Uterus (tissue), 4 donors: ENCODE results near the gene ZNF716. TPM values are rescaled to one million over a fixed set of nuclear protein-coding genes. Genes with fewer than 3 reads are reported as not detected.

ENCODE experiments used
- DNase-seq, 2 donors: peaks; one replicate each; pipeline ENCODE4 v3.0.0-alpha.2; 2019 to 2020
- H3K27ac ChIP-seq, 2 donors: fragments of 200-600 bp; sonication (generic); 1 replicate in 1 of 2; 2 replicates in 1 of 2; pipeline ENCODE4 v1.5.1; 2016 to 2018
- H3K27me3 ChIP-seq, 2 donors: fragments of 200-600 bp; sonication (generic); one replicate each; pipeline ENCODE4 v1.5.1; 2018 to 2019; ENCODE audit warnings: control low read depth in 1 of 2
- H3K36me3 ChIP-seq, 2 donors: fragments of 200-600 bp; sonication (generic); one replicate each; pipeline ENCODE4 v1.5.1; 2019; ENCODE audit warnings: control low read depth in 1 of 2
- H3K4me1 ChIP-seq, 2 donors: fragments of 200-600 bp; sonication (generic); one replicate each; pipeline ENCODE4 v1.5.1; 2018 to 2019; ENCODE audit warnings: control low read depth in 1 of 2
- H3K4me3 ChIP-seq, 2 donors: fragments of 200-600 bp; sonication (generic); 1 replicate in 1 of 2; 2 replicates in 1 of 2; pipeline ENCODE4 v1.5.1; 2018 to 2019; ENCODE audit warnings: mild to moderate bottlenecking in 1 of 2
- H3K9me3 ChIP-seq, 2 donors: fragments of 200-600 bp; sonication (generic); one replicate each; pipeline ENCODE4 v1.5.1; 2019; ENCODE audit warnings: control low read depth in 1 of 2
- CTCF ChIP-seq, 4 experiments: fragments of 200-600 bp in 2 of 4; fragments of 450-650 bp in 2 of 4; sonication (generic) in 2 of 4; IDR thresholded peaks; one replicate each; pipeline ENCODE4 v1.5.1; 2016 to 2019; ENCODE audit warnings: antibody characterized with exemption in 4 of 4, mild to moderate bottlenecking in 2 of 4, moderate library complexity in 1 of 4
- POLR2A ChIP-seq, 2 donors: fragments of 450-650 bp; IDR thresholded peaks; one replicate each; pipeline ENCODE4 v1.6.1; 2016; ENCODE audit warnings: antibody characterized with exemption in 2 of 2, mild to moderate bottlenecking in 1 of 2, moderate library complexity in 1 of 2
- intact Hi-C: fragments of 100-400 bp; cut with DNase I; formaldehyde crosslinking; loops from one replicate; pipeline ENCODE4 v1.15.1; 2023; ENCODE audit warnings: low total_unique reads
- total RNA-seq, 4 donors: library from RNA; depleted of rRNA in 3 of 4; stranded (reverse); fragments of >200 nt in 3 of 4; gene quantifications; one replicate each; pipeline versions ENCODE4 v1.1.0 to v1.2.4, GENCODE V29; 2014 to 2023
- donor health status: DM: yes; HTN: yes; CAD: no.

Gene ZNF716
- total RNA-seq, 4 donors from 2014 or later: not detected

- no peak overlapping the region for H3K4me3 ChIP-seq
- no peak overlapping the region for H3K27ac ChIP-seq
- intact Hi-C loops: no loop called here
- no peaks in the 10 kb centered on the region for H3K27me3 ChIP-seq
- TF ChIP-seq POLR2A (IDR thresholded peaks at IDR 0.05): no peak
- no peak for TF ChIP-seq CTCF (IDR thresholded peaks at IDR 0.05)
- DNase-seq: no peak
- no peaks in the 10 kb centered on the region for H3K9me3 ChIP-seq
- H3K36me3 ChIP-seq: no peaks in the 10 kb centered on the region
- no peaks in the 10 kb centered on the region for H3K4me1 ChIP-seq
Observed at GRCh38 chr7:57414415-57414814, 35.6 kb upstream of the ZNF716 start.

- Histone ChIP-seq H3K4me1 (no peaks in the 10 kb centered on the region), H3K27me3 (no peaks in the 10 kb centered on the region), H3K36me3 (no peaks in the 10 kb centered on the region), H3K27ac (no peak overlapping the region), H3K4me3 (no peak overlapping the region), H3K9me3 (no peaks in the 10 kb centered on the region)
- intact Hi-C loops: no loop called here
- DNase-seq: no peak
- TF ChIP-seq CTCF (IDR thresholded peaks at IDR 0.05) (no peak), POLR2A (IDR thresholded peaks at IDR 0.05) (no peak)
Observed at GRCh38 chr7:57414852-57415251, 35.1 kb upstream of the ZNF716 start.

GRCh38 chr7:57415326-57415725, 34.7 kb upstream of the ZNF716 start:
- Histone ChIP-seq H3K4me3 (no peak overlapping the region), H3K27me3 (no peaks in the 10 kb centered on the region), H3K9me3 (no peaks in the 10 kb centered on the region), H3K4me1 (no peaks in the 10 kb centered on the region), H3K36me3 (no peaks in the 10 kb centered on the region), H3K27ac (no peak overlapping the region)
- intact Hi-C loops: no loop called here
- TF ChIP-seq POLR2A (IDR thresholded peaks at IDR 0.05): no peak
- TF ChIP-seq CTCF (IDR thresholded peaks at IDR 0.05): no peak
- no peak for DNase-seq

- Histone ChIP-seq H3K4me1 (no peaks in the 10 kb centered on the region), H3K9me3 (no peaks in the 10 kb centered on the region), H3K36me3 (no peaks in the 10 kb centered on the region), H3K27me3 (no peaks in the 10 kb centered on the region), H3K4me3 (no peak overlapping the region), H3K27ac (no peak overlapping the region)
- TF ChIP-seq POLR2A (IDR thresholded peaks at IDR 0.05) (no peak), CTCF (IDR thresholded peaks at IDR 0.05) (no peak)
- DNase-seq: no peak
- intact Hi-C loops: no loop called here
Observed at GRCh38 chr7:57415730-57416129, 34.2 kb upstream of the ZNF716 start.

- no peak for DNase-seq
Observed at GRCh38 chr7:57416601-57417358, 33.2 kb upstream of the ZNF716 start.

More at GRCh38 chr7:57416601-57417358, 33.2 kb upstream of the ZNF716 start:
- H3K4me3 ChIP-seq: no peak overlapping the region
- TF ChIP-seq POLR2A (IDR thresholded peaks at IDR 0.05) (no peak), CTCF (IDR thresholded peaks at IDR 0.05) (no peak)
- no peaks in the 10 kb centered on the region for H3K4me1 ChIP-seq
- H3K36me3 ChIP-seq: no peaks in the 10 kb centered on the region
- H3K9me3 ChIP-seq: no peaks in the 10 kb centered on the region
- intact Hi-C loops: no loop called here
- no peaks in the 10 kb centered on the region for H3K27me3 ChIP-seq
- no peak overlapping the region for H3K27ac ChIP-seq
